ENCODE data around the gene CENPM. TPM values are rescaled to one million over a fixed set of nuclear protein-coding genes. Genes with fewer than 3 reads are reported as not detected.

The CENPM gene
- total RNA-seq, 2 donors from 2014 or later, result 72.8 to 108 TPM

DNA sequence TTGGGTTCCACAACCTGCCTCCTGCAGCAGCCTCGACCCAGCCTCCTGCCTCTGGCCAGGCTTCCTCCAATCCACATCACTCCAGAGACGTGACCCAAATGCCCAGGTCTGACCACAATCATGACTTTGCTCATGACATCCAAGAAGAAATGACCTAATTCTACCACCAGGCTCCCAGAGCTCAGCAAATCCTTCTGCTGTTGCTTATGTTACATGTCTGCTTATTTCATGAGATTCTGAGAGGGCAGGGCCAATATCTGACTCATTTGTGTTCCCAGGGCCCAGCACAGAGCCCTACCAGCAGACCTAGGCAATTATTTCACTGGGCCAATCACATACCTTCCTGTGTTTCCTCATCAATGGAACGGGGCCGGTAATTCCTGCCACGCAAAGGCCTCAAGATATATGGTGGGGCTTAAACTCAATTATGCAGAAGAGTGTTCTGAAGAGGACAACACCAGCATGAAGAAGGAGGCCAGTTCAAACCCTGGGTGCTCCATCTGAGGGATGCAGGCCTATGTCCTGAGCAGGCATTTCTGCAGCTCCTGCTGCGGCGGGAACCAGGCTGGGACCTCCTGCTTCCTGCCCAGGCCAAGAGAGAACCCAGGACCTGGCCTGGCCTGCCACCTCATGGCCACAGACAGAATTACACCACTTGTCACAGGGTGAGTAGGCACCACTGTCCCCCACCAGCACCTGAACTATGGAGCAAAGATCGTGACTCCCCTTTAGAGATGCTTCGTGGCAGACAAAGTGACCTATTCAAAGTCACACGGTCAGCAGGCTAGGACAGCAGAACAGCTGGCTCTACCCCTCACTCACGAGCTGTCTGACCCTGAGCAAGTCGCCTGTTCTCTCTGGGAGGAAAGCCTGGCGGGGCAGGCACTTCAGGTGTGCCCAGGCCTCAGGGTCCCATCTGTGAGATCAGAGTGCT is 5.9 kb downstream of the CENPM start:
- DNase-seq (ENCODE audit: low spot score in 2 of 2) (peak; percentile 84 to 85), ATAC-seq (peak; percentile 61 to 68)
- Mint-ChIP-seq H3K27ac (peak overlapping the region; percentile 94 to 99), H3K36me3 (peaks cover 56 to 57% of the 10 kb centered on the region in 2 donors), H3K9me3 (no peaks in the 10 kb centered on the region)

DNA sequence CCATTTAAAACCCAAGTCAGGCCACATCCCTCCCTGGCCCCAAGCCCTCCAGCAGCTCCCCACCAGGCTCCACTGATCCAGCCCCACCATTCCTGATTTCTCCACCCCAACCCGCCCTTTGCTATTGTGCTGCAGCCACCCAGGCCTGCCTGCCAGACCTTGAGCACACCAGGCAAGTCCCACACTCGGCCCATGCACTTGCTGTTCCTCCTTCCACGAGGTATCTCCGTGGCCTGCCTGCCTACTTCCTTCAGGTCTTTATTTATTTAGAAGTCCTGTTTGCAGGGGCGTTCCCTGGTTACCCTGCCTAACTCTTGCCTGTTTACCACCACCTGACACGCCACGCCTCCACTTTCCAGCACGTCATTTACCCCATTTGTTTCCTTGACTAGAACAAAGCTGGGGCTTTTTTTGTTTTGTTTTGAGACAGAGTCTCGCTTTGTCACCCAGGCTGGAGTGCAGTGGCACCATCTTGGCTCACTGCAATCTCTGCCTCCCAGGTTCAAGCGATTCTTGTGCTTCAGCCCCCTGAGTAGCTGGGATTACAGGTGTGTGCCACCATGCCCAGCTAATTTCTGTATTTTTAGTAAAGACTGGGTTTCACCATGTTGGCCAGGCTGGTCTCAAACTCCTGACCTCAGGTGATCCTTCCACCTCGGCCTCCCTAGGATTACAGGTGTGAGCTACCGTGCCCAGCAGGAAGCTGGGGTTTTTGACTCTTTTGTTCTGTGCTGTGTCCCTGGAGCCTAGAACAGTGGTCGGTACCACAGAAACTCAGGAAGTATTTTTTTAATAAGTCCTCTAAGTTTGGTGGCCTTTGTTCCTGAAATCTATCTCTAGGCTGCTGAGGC is 6.7 kb downstream of the CENPM start:
- Mint-ChIP-seq H3K9me3 (no peaks in the 10 kb centered on the region), H3K36me3 (peaks cover 48 to 49% of the 10 kb centered on the region in 2 donors), H3K27ac (peak overlapping the region; percentile 94 to 99)
- DNase-seq (ENCODE audit: low spot score in 2 of 2) (peak; percentile 87 to 90), ATAC-seq (peak; percentile 76 to 84)

DNA sequence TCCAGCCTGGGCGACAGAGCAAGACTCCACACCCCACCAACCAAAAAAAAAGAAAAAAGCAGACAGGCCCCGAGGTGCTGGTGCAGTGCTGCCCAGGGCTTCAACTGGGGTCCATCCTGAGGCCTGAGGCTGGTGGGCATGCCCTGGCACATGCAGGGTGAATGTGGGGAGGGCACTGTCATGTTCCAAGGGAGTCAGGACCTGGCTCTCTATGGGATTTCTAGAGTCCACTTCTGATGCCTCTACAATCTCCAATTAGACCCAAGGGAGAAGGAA is 10.1 kb downstream of the CENPM start:
- Mint-ChIP-seq H3K36me3 (peaks cover 21 to 24% of the 10 kb centered on the region in 2 donors), H3K27ac (no peak overlapping the region)

DNA sequence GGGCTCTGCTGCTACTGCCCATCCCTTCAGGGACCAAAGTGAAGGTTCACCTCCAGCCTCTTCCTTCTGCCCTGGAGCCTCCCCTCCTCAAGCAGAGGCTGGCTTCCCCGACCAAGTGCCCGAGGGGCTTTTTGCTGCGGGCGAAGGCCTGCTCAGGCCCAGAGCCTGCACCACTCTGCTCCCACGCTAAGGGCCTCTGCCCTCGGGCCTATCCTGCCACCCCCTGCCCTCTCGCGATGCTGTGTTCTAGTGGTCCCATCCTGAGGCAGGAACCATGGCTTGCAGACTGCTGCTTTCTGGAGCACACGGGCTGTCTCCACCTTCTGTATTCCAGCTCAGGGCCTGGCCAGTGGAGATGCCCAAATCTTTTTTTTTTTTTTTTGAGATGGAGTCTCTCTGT is 11.4 kb downstream of the CENPM start:
- peak overlapping the region in 1 of 2 donors; percentile 55 for H3K27ac Mint-ChIP-seq
- no peak for ATAC-seq
- H3K9me3 Mint-ChIP-seq, result no peaks in the 10 kb centered on the region
- no peak for DNase-seq (ENCODE audit: low spot score in 2 of 2)
- peaks cover 10 to 12% of the 10 kb centered on the region in 2 donors for H3K36me3 Mint-ChIP-seq

More for the DNA sequence above, 10.1 kb downstream of the CENPM start:
- H3K9me3 Mint-ChIP-seq, result no peaks in the 10 kb centered on the region
- ATAC-seq (no peak), DNase-seq (ENCODE audit: low spot score in 2 of 2) (no peak)

DNA sequence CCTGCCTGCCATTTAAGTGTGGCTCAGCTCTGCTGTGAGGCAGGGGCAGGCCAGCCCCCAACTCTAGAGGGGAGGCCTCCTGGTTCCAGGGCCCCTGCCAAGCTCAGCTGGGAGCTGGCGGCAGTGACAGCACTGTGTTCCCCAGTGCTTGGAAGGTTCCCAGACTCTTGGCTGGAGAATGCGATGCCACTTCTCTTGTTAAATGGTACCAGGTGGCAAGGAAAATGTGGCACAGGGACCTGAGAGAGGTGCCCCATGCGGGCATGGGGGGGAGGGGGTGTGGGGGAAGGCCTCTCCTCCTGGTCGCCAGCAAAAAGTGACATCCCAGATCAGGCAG is 12.0 kb downstream of the CENPM start:
- H3K9me3 Mint-ChIP-seq, result no peaks in the 10 kb centered on the region
- H3K27ac Mint-ChIP-seq, result no peak overlapping the region
- no peak for DNase-seq (ENCODE audit: low spot score in 2 of 2)
- ATAC-seq, result no peak
- peaks cover 10 to 12% of the 10 kb centered on the region in 2 donors for H3K36me3 Mint-ChIP-seq

DNA sequence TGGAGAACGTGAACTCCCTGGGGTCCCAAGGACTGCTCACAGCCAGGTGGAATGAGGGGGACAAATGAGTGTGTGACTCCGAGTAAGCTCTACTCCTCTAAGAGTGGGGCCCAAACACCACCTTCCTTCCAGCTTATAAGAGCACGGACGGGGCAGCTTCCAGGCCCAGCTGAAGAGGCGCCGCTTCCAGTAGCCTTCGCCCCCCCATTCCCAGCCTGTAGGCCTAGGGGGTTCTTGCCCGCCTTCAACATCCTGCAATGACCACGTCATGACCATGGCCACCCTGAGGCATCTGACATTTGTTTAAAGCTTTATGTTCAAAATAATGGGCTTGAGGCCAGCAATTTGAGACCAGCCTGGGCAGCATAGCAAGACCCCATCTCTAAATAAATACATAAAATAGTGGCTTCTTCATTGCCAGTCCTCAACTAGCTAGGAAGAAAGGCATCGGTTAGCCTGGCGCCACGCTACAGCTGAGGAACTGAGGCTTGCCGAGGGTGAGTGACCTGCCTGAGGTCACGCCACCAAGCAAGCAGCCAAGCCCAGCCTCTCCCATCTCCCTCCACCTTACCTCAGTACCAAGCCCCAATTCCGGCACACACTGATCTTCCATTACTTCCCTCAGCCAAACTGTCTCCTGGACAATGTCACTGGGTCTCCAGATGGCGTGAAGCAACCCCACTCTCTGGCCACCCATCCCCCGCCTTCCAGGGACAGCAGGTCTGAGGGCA is 12.5 kb downstream of the CENPM start:
- peaks cover 8 to 10% of the 10 kb centered on the region in 2 donors for H3K36me3 Mint-ChIP-seq

DNA sequence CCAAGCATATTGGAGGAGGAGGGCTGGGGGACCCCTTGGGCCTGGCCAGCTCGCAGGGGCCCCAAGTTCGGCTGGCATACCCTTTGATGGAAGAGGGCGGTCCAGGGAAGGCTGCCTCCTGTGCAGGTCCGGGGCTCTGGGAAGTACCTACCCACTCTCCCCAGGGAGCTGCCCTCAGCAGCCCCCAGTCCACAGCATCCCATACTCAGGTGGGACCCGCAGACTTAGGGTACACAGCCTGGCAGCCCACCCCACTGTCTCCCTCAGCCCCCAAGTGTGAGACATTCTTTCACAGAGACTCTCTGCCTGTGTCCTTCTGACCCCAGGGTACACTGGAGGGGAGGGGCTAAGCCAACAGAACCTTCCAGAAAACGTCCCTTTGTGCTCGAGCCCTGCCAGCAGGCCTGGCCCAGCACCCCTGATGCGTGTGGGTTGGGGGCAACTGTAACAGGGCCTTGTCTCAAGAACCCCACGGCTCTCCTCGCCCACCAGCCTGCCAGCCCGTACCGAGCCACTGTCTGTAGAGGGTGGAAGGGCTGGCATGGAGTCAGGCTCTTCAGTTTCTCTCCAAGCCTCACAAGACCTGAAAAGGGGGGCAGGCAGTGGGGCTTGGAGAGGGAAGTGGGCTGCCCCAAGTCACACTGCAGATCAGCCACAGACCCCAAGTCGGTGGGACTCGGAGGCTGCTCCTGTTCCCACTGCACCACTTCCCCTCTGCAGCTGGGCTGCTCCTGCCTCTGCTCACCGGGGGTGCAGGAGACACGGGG is 13.4 kb downstream of the CENPM start:
- no peak for DNase-seq (ENCODE audit: low spot score in 2 of 2)
- Mint-ChIP-seq H3K27ac (peak overlapping the region in 1 of 2 donors; percentile 61), H3K9me3 (no peaks in the 10 kb centered on the region), H3K36me3 (peaks cover 2 to 4% of the 10 kb centered on the region in 2 donors)
- ATAC-seq, result peak in 1 of 2 donors; percentile 11

More for the DNA sequence above, 12.5 kb downstream of the CENPM start:
- DNase-seq (ENCODE audit: low spot score in 2 of 2), result no peak
- no peak overlapping the region for H3K27ac Mint-ChIP-seq
- ATAC-seq, result no peak
- no peaks in the 10 kb centered on the region for H3K9me3 Mint-ChIP-seq

DNA sequence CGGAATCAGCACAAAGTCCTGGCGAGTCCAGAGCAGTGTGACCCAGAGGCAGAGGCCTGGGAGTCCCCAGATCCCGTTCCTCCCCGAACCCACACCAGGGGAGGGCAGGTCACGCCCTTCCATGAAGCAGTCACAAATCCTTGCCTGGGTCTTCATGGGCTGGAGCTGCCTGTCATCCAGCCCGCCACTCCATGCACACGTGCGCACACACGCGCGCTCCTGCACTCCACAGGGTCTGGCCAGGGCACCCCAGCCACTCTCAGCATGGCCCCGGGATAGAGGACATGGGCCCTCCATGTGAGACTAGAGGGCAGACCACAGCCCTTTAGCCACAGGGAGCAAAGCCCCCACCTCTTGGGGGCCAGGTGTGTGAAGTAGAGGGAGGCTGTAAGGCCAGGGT is 14.6 kb downstream of the CENPM start:
- peaks cover 0 to 4% of the 10 kb centered on the region in 2 donors for H3K36me3 Mint-ChIP-seq
- DNase-seq (ENCODE audit: low spot score in 2 of 2), result no peak
- peak in 1 of 2 donors; percentile 3 for ATAC-seq
- H3K9me3 Mint-ChIP-seq, result no peaks in the 10 kb centered on the region
- H3K27ac Mint-ChIP-seq, result no peak overlapping the region

DNA sequence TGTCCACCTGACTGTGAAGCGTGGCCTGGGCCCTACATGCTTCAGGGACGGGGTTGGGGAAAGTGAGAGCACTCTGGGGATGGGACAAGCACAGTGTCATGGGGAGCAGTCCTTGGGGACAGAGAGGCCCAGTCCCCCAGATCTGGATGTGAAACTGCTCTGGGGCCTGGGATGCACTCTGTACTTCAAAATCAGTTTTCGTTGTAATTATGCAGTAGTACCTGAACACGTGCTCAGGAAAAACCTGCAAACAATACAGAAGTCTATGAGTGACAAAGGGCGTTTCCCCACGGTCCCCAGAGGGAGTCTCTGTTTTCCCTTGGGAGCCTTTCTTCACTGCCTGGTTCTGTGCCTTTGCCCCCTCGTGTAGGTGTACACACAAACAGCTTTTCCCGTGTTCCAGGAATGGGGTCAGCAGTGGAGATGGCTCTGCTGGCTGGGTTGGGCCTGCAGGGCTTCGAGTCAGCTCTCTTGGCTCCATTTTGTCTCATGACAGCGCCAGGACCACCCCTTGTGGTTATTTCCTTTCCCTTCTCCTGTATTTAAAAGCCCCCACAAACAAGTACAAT is 15.2 kb downstream of the CENPM start:
- no peaks in the 10 kb centered on the region for H3K9me3 Mint-ChIP-seq
- peaks cover 0 to 4% of the 10 kb centered on the region in 2 donors for H3K36me3 Mint-ChIP-seq
- H3K27ac Mint-ChIP-seq, result peak overlapping the region in 1 of 2 donors; percentile 79
- no peak for DNase-seq (ENCODE audit: low spot score in 2 of 2)
- ATAC-seq, result no peak

DNA sequence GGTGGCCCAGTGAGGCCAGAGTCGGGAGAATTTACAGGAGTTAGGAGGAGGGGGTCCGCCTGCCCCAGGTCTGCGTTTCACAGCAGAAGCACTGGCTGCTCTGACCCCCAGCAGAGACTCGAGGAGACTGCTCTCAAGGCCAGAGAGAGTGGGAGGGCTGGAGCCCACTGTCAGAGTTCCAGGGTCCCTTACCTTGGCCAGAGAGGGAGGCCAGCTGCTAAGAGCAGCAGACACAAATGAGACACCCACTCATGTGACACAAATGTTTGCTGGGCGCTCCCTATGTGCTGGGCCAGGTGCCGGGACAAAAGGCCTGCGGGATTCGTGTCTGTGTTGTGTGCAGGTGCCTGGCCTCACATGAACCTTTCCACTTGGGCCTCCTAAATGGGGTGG is 17.5 kb downstream of the CENPM start:
- Mint-ChIP-seq H3K27ac (peak overlapping the region in 1 of 2 donors; percentile 29), H3K36me3 (no peaks in the 10 kb centered on the region), H3K9me3 (no peaks in the 10 kb centered on the region)
- ATAC-seq, result no peak
- no peak for DNase-seq (ENCODE audit: low spot score in 2 of 2)

DNA sequence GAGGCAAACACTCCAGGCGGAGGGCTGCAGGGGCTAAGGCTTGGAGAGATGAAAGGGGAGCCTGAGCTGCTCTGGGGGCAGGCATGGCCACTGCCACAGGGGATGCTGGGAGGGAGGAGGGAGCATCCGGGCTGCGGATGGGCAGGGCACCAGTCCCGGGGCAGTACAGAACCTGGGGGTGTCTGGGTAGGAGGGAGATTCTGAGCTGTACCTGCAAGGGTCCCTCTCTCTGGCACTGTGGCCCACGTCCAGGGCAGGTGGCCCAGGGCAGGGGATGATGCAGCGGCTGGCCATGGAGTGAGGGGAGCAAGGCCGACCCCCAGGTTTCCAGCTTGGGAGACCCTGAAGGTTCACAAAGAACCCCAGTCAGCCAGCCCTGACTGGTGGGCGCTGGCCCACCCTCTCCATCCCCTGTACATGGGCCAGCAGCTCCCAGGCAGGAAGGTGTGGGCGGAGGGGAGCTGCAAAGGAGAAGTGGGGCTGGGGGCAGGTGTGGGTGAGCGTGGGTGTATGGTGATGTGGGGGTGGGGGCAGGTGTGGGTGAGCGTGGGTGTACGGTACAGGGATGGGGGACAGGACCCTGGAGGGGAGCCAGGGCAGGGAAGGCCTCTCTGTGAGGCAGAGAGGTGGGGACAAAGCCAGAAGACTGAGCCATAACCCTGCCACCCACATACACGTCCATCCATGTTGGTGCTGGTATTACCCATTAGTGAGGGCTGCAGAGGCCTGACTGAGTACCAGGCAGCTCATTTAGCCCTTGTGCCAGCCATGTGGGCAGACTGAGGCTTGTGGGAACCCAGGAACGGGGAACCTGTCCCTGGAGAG is 18.1 kb downstream of the CENPM start:
- DNase-seq (ENCODE audit: low spot score in 2 of 2) (no peak), ATAC-seq (no peak)
- Mint-ChIP-seq H3K36me3 (no peaks in the 10 kb centered on the region), H3K27ac (peak overlapping the region in 1 of 2 donors; percentile 29), H3K9me3 (no peaks in the 10 kb centered on the region)

DNA sequence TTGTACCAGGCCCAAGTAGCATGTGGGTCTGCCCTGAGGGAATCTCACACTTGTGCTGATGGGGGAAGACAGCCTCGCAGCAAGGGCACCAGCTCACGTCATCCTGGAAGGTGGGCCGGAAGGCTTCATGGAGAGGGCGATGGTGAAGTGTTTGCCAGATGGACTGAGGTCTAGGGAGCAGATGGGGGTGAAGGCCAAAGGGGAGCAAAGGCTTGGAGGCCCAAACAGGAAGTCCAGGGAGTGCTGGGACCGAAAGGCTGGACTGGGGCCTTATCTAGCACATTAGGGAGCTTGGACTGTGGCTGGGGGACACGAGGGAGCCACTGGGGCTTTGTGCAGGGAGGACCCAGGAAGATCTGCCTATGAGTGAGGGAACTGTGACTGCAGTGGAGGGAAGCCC is 19.1 kb downstream of the CENPM start:
- ATAC-seq (no peak), DNase-seq (ENCODE audit: low spot score in 2 of 2) (no peak)
- peak overlapping the region in 1 of 2 donors; percentile 79 for H3K27ac Mint-ChIP-seq
- no peaks in the 10 kb centered on the region for H3K9me3 Mint-ChIP-seq
- no peaks in the 10 kb centered on the region for H3K36me3 Mint-ChIP-seq

DNA sequence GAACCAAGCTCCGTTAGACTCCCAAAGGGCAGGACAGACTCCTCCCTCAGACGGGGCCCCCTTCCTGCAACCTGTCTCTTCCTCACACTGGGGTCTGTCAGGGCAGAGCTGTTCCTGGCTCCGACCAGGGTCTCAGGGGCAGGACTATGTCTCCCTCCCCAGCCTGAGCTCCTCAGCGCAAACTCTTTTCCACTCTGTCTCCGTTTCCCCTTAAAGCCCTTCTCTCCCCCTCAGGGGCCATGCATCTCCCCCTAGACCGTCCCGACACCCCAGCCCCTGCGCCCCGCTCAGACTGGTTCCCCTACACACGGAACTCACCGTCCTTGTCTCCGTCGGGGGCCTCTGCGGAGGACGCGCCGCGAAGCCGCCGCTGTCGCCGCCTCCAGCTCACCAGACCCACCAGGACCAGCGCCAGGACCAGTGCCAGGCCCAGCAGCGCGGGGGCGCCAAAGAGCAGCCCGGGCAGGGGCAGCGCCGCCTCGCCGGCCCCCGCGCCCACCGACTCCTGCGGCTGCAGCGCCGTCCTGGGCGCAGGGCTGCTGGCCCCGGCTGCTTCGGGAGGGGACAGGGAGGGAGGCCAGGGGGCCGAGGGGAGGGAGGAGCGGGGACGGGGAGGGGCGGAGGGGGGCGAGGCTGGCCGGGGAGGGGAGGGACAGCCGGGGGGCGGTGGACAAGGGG is 21.0 kb downstream of the CENPM start:
- H3K36me3 Mint-ChIP-seq, result no peaks in the 10 kb centered on the region
- H3K9me3 Mint-ChIP-seq, result no peaks in the 10 kb centered on the region
- peak in 1 of 2 donors; percentile 90 for DNase-seq (ENCODE audit: low spot score in 2 of 2)
- ATAC-seq, result peak; percentile 55 to 79
- peak overlapping the region in 1 of 2 donors; percentile 44 for H3K27ac Mint-ChIP-seq

DNA sequence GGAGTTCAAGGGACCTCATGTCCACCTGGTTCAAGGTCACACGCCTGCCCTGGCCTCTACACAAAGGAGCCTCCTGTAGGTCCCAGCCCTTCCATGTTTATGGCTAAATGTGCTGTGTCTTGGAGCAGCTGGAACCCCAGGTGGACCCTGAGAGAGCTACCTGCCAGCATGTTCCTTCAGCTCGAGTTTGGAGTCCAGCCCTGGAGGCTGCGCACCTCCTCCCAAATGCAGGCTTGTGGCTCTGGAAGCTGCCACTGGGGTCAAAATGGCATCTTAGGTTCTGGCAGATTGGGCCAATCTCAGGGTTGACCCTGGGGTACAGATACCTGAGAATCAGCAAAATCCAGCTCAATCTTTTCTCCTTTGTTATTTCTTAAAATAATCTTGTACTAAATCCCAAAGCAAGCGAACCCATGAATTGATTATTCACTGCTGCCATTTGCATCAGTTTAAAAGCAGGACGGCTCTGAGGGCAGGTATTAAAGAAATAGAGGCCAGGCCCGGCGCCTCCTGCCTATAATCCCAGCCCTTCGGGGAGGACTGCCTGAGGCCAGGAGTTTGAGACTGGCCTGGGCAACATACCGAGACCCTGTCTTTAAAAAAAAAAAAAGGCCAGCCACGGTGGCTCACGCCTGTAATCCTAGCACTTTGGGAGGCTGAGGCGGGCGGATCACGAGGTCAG is 23.2 kb downstream of the CENPM start:
- Mint-ChIP-seq H3K9me3 (no peaks in the 10 kb centered on the region), H3K27ac (no peak overlapping the region), H3K36me3 (no peaks in the 10 kb centered on the region)
- ATAC-seq, result no peak
- no peak for DNase-seq (ENCODE audit: low spot score in 2 of 2)

All from activated naive CD4-positive, alpha-beta T cell treated with anti-CD3 and anti-CD28 coated beads, Interleukin-2, amount 50 U/mL, for 72 hours (primary cell).